WERI-Rb-1 (cell line): ENCODE measurements around the gene DNMT1.
A peak's percentile ranks its signal among the peaks of the same experiment; 100 is the strongest.

Experiments
- DNase-seq: peaks from one replicate; pipeline ENCODE4 v3.0.0-alpha.2; 2020
- H3K27ac ChIP-seq: fragments of 250-450 bp; sonication (Bioruptor Pico); 2 replicates; pipeline ENCODE4 v1.5.1; 2020; ENCODE audit warnings: mild to moderate bottlenecking, moderate library complexity
- H3K27me3 ChIP-seq: fragments of 250-450 bp; sonication (Bioruptor Pico); 2 replicates; pipeline ENCODE4 v1.5.1; 2021; ENCODE audit warnings: mild to moderate bottlenecking, low read depth, moderate library complexity; ENCODE audit not compliant: insufficient read depth, severe bottlenecking
- H3K36me3 ChIP-seq: fragments of 250-450 bp; sonication (Bioruptor Pico); 2 replicates; pipeline ENCODE4 v1.5.1; 2020; ENCODE audit warnings: mild to moderate bottlenecking, moderate library complexity
- H3K4me3 ChIP-seq: 2 replicates; pipeline ENCODE4 v1.5.1; 2011; ENCODE audit warnings: low read depth, mild to moderate bottlenecking, control low read depth, low read length
- H3K9me3 ChIP-seq: fragments of 250-450 bp; sonication (Bioruptor Pico); 2 replicates; pipeline ENCODE4 v1.5.1; 2021; ENCODE audit warnings: mild to moderate bottlenecking, moderate library complexity; ENCODE audit not compliant: severe bottlenecking
- TF ChIP-seq, protein P1 (sequence below): IDR thresholded peaks from 2 replicates; pipeline ENCODE4 v1.5.1; 2011; ENCODE audit warnings: low read depth, mild to moderate bottlenecking, control low read depth, inconsistent platforms, low read length

The DNMT1 gene

DNA sequence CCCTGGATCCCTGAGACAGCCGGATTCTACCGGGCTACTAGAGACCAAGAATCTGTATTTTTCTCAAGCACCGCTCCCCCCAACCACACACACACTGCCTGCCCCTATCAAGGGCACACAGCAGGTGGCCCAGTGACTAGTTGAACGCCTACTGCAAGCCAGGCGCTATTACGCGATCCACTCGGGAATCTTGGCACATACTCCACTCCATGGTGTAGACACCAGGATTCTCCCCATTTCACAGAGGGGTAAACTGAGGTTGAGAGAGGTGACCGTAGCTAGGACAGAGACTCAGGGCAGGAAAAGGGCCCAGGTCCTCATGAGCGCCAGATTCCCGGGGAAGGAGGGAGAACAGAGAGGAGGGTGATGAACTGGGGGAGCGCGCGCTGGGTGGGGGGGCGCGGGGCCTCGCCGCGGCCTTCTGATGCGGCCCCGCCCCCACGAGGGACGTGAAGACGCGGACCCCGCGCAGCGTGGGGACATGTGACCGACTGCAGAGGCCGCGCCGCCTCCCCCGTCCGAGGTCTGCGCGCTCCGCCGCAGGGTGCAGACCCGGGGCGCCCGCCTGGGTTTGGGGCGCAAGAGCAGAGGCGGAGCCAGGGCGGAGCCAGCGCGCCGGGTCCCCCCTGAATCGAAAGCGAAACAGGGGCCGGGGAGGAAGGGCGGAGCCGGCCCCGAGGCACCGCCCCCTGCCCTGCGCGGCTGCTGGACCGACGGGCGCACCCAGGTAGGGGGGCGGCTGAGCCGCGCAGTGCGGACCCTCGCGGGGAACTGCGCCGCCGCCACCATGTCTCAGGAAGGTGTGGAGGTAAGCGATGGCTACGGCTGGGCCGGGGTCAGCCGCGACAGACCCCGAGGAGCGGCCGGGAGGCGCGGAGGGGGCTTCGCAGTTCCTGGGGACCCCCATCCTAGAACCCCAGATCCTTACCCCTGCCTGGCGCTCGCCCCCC lies 108.8 kb downstream of the DNMT1 start, which contains the start of gene SHFL:
TSS of gene SHFL (plus strand) at position 677 of the 950 bp plus-strand sequence. CDS start at position 788, 111 bp downstream.
- peak; percentile 24 for DNase-seq
- Histone ChIP-seq H3K27me3 (peaks cover 10% of the 10 kb centered on the region), H3K27ac (0 out of 2 replicates have a peak within 1 kb of the TSS, but pooled peaks have one; percentile 26), H3K9me3 (no peaks in the 10 kb centered on the region), H3K36me3 (no peaks in the 10 kb centered on the region; the same call in 1 of the 2 replicates), H3K4me3 (peak within 1 kb of the TSS; percentile 48)
- TF ChIP-seq, protein P1, sequence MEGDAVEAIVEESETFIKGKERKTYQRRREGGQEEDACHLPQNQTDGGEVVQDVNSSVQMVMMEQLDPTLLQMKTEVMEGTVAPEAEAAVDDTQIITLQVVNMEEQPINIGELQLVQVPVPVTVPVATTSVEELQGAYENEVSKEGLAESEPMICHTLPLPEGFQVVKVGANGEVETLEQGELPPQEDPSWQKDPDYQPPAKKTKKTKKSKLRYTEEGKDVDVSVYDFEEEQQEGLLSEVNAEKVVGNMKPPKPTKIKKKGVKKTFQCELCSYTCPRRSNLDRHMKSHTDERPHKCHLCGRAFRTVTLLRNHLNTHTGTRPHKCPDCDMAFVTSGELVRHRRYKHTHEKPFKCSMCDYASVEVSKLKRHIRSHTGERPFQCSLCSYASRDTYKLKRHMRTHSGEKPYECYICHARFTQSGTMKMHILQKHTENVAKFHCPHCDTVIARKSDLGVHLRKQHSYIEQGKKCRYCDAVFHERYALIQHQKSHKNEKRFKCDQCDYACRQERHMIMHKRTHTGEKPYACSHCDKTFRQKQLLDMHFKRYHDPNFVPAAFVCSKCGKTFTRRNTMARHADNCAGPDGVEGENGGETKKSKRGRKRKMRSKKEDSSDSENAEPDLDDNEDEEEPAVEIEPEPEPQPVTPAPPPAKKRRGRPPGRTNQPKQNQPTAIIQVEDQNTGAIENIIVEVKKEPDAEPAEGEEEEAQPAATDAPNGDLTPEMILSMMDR: no peak

GRCh38 chr19:10084803-10085202 lies 110.0 kb downstream of the DNMT1 start:
- H3K27ac ChIP-seq: no peak overlapping the region
- DNase-seq: no peak
- no peaks in the 10 kb centered on the region for H3K9me3 ChIP-seq
- no peaks in the 10 kb centered on the region; the same call in 1 of the 2 replicates for H3K36me3 ChIP-seq
- peaks cover 10% of the 10 kb centered on the region for H3K27me3 ChIP-seq
- no peak overlapping the region for H3K4me3 ChIP-seq
- TF ChIP-seq, protein P1: no peak

DNA sequence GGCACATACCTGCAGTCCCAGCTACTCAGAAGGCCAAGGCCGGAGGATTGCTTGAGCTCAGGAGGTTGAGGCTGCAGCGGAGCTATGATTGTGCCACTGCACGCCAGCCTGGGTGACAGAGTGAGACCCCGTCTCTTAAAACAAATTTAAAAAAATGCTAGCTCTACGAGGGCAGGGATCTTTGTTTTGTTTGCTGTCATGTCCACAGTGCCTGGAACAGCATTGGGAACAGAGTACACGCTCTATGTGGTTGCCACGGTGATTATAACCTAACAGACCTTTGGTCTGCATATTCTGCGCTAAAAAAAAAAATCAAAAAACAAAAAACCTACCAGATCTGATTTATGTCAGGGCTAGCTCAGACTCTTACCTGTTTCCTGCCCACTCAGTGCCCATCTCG lies 110.8 kb downstream of the DNMT1 start:
- no peak for DNase-seq
- TF ChIP-seq, protein P1: no peak
- H3K27ac ChIP-seq: no peak overlapping the region
- peaks cover 10% of the 10 kb centered on the region for H3K27me3 ChIP-seq
- no peak overlapping the region for H3K4me3 ChIP-seq
- H3K36me3 ChIP-seq: no peaks in the 10 kb centered on the region; the same call in 1 of the 2 replicates
- H3K9me3 ChIP-seq: no peaks in the 10 kb centered on the region
